ENCODE results near the gene SSTR5.

SSTR5 gene

DNA sequence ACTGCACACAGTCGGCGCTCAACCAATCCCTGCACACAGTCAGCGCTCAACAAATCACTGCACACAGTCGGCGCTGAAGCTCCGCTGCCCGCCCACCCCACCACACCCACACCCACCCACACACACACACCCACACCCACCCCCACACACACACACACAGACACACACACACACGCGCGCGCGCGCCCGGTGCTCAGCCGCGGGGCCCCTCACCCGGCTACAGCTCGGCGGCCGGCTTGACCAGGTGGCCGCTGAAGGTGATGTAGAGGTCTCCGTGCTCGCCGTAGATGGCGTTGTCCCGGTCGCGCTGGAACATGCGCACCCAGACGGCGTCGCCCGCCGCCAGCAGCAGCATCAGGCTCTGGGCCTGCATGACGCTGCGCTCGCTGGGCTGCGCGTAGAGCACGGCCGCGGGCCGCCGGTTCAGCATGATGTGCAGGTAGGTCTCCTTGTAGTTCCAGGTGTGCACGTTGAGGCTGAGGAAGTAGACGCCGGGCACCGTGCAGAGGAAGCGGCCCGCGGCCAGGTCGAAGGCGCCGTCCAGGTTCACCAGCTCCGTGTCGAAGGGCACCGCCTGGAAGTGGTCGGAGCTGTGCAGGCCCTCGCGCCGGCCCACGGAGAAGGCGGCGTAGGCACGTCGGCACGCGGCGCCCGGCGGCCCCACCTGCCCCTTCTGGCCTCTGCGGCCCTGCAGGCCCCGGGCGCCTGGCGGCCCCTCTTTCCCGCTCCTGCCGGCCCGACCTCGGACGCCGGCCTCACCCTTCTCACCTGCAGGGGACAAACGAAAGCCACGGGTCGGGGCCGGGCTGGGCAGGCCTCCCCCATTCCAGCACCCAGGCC, 21.0 kb downstream of the SSTR5 start:
- no peak for DNase-seq

DNA sequence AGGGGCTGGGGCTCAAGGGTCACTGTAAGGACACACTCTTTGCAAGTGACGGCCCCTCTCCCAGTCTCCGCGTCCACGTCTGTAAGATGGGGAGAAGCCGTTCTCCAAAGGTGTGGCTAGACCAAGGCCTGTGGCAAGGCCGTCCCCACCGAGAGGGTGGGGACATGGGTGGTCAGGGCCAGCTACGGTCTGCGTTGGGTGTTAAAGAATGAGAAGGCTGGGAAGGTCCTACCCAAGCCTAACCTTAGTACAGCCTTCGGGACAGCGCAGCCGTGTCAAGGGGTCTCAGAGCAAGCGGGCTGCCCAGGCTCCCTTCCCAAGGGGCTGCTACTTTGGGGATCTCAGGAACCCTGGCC, 21.6 kb downstream of the SSTR5 start:
- no peak for DNase-seq

DNA sequence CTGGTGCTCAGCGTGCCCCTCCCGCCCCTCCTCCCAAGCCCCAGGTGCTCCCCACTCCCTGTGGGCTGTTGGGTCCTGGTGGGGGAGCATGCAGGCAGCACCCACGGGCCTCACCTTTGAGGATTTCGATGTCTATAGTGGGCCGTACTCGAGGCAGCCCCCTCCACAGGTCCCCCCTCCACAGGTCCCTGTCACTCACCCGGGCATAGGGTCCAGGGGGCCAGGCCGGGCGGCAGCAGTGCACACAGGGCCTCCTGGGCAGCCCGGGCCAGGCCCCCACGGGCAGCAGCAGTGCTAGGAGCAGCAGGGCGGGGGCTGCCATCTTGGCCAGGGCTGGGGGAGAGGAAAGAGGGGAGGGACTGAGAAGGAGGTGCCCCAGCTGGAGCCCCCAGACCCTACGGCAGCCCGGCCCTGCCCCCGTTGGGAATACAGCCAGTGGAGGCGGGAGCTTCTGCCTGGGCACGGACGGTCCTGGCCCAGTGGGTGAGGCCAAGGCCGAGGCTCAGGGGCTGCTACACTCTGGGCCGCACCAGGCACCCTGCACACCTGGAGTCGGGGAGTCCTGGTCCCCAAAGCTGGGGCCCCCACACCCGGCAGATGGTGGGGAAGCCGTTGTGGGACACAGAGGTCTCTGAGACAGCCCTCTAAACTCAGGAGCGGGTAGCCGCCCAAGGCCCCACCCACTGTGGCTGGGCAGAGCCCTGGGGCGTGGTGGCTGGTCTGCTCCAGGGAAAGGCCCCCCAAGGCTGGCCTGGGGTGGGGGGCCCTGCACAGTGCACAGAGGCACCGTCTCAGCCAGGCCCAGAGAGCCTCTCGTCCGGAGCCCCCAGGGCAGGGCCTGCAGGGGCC, 22.3 kb downstream of the SSTR5 start:
- no peak for DNase-seq

DNA sequence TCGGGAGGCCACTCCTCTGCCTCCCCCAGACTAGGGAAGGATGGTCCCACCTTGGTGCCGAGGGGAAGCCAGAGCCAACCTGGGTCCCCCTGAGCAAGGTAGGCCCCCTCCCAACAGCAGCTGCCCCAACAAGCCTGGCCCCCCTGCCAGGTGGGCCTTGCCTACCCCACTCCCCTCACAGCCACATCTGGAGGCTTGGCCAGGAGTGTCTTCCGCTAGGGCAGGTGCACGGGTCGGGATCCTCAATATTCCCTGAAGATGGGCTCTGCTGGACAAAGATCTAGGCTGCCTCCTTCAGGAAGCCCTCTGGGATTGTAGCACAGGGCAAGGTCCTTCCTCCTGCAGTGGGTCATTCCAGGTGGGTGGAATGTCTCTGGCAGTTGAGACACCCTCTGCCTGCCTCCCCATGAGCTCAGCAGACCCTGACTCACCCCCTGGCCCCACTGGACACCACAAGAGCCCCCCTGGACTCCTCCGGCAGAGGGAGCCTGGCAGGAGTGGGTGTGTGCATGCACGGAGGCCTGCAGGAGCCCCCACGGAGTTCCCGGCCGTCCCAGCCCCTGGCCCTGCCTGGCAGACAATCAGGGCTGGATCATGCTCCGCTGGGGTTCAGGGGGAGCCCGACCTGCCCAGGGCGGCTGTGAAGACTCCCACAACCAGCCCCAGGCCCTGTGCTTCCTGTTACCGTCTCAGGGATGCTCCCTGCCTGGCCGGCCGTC, 23.1 kb downstream of the SSTR5 start:
- no peak for DNase-seq

- no peak for DNase-seq
Observed at GRCh38 chr16:1096169-1097082, 23.9 kb downstream of the SSTR5 start, which contains the start of gene C1QTNF8. TSS of gene C1QTNF8 (minus strand) at chr16:1096244. CDS start at chr16:1094922, 1,322 bp downstream.

GRCh38 chr16:1097156-1097555, 24.6 kb downstream of the SSTR5 start:
- DNase-seq, result no peak

DNA sequence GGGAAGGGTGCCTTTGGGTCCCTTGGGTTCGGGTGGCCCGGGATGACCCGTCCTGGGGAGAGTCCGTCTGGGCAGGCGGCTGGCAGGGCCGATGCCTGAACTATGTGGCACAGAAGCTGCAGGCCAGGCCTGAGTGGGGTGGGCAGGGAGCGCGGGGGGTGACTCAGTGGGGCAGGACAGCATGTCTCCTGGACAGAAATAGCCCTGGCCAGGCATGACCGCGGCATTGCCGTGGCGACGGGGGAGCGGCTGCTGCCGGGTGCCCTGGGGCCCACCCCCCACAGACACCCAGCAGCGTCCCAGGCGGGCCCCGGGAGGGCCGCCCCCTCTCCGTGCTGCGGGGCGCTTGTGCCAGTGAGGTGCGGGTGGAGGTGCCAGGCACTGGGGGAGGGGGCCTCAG, 25.3 kb downstream of the SSTR5 start:
- no peak for DNase-seq

GRCh38 chr16:1098266-1098991, 25.9 kb downstream of the SSTR5 start:
- DNase-seq, result no peak

GRCh38 chr16:1099189-1100083, 26.9 kb downstream of the SSTR5 start:
- DNase-seq, result no peak

DNA sequence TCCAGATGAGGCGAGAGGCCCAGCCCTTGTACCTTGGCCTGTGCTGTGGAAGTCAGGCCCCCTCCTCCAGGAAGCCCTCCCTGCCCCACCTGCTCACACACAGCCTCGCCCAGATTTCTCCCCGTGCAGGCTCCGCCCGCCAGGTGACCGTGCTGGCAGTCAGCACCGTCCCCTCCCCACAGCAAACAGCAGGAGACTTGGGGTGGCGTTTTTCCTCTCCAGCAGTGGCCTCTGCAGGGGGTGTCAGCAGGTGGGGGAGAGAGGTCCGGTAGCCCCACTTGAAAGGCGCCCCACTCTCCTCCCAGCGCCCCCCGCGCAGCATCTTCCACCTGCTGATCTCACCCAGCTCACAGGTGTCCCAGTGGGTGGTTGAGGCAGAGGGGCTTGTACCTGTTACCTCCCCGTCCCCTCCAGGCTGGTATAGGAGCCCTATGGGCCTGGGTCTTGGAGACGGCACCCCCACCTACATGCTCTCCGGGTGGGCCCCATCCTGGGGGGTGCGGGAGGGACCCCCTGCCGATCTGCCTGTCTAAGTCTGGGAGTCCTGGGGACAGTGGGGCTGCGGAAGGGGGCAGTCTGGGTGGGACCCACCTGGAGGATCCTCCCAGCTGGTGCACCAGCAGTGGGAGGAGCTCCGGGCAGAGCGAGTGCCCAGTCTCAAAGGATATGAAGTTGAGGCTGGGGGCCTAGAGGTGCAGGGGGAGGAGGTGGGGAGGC, 27.7 kb downstream of the SSTR5 start:
- DNase-seq, result no peak

GRCh38 chr16:1101133-1101532, 28.6 kb downstream of the SSTR5 start:
- DNase-seq, result no peak

DNA sequence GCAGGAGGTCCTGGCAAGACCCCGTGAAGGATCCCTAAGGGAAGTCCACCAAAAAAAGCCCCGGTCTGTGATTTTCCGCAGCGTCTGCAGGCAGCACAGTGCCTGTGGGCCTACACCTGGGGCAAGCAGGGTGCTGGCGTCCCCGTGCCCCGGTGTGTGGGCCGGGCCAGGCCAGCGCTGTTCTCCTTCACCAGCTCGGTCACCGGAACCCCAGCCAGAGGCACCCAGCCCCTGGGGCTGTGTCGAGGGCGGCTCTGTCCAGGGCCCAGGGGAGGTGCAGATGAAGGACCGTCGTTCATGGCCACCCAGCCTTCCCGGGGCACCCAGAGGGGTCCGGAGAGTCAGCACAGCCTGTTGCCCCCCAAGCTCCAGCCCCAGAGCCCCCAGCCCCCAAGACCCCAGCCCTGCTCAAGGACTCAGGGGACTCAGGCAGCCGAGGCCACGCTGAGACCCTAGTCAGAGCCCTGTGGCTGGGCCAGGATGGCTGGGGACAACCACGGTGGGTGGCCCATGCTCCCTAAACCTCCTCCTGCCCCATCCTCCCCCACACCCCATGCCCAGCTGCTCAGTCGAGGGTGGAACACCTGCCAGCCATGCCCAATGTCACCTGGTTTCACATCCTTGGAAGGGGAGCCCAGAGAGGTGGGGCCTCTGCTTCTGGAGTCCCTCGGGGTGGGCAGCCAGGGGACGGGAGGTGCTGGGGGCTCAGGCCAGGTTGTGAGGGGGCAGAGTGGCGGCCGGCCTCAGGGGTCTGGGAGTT, 29.2 kb downstream of the SSTR5 start:
- no peak for DNase-seq

- no peak for DNase-seq
Observed at GRCh38 chr16:1102333-1102700, 29.8 kb downstream of the SSTR5 start.

- peak; percentile 23 for DNase-seq
Observed at GRCh38 chr16:1102921-1103635, 30.5 kb downstream of the SSTR5 start.

DNA sequence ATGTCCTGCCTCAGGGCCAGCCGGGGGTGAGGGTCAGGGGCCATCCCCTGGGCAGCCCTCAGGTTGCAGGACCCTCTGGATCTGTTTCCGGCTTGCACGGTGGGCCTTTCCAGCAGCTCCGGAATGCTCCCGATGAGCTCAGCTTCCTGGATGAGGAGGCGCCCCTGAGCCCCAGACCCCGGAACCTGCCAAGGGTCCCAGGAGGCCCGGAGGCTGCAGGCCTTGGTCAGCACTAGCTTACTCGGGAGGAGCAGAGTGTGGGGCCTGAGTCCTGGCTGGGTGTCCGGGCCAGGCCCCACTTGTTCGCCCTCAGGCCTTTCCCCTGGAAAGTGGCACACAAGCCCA, 31.1 kb downstream of the SSTR5 start:
- no peak for DNase-seq

DNA sequence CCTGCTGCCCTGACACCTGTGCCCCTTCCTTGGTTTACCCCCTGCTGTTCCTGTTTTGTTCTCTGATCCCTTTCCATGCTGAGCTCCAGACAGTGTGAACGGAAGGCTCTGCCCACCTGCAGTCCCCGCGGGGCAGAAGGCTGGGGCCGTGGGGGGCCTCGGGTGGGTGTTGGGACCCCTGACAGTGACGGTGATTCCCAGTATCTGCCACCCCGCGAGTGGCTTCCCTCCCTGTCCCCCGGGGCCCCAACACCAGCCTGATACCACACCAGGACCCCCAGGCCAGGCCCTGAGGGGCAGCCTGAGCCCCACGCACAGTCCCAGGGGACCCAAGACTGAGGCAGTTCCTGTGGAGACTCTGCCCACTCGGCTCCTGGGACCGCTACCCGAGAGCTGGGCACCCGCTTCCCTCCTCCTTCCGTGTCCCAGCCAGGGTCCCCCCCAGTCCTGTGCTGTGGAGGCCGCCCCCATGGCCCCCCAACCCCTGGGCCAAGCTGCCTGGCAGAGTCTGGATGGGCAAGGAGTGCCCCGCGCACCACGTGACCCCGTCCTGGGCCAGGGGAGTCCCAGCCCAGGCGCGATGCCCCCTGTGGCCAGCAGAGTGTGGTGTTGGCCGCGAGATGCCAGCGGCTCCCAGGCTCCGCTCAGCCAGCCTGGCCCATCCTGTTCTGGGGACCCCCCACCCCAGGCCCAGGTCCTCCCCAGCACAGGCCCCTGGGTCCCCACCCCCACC, 33.5 kb downstream of the SSTR5 start:
- peak; percentile 17 for DNase-seq

- no peak for DNase-seq
Observed at GRCh38 chr16:1106659-1107058, 34.1 kb downstream of the SSTR5 start.

- DNase-seq, result no peak
Observed at GRCh38 chr16:1107141-1107540, 34.6 kb downstream of the SSTR5 start.

All from inflammatory macrophage treated with lipopolysaccharide for 4 hours (primary cell).